HG03066 (cell line): ENCODE results near the gene MALT1.

Source experiments
- ATAC-seq: cut with Tn5 transposase; IDR thresholded peaks from one replicate; pipeline ENCODE4 v1.9.1; 2021; ENCODE audit warnings: low read depth; ENCODE audit not compliant: unreplicated experiment

MALT1 gene

DNA sequence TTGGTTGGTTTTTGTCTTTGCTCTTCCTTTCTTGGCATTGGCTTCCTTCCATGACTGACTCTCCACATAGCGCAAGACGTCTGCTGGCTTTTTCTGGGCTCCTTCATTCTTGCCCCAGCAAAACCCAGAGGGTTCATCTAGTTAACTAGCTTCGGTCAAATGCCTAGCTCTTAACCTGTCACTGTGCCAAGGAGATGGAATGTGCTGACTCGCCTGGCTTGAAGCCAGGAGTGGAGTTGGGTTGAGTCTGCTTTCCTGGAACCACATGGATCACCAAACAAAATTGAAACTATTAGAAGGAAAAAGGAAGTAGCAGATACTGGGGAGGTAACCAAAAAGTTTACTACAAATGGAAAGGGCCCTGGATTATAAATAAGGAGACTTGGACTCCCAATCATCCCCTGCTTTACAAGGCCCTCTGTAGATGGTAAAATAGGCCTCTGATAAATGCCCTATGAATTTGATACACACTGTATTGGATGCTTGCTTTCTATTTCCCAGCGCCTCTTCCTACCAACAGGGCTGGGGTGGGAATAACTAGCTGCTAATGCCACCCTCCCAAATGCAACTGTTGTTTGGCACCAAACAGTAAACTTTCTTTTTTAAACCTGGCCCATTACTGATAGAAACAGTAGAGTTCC is 11.3 kb downstream of the MALT1 start:
- ATAC-seq = no peak

DNA sequence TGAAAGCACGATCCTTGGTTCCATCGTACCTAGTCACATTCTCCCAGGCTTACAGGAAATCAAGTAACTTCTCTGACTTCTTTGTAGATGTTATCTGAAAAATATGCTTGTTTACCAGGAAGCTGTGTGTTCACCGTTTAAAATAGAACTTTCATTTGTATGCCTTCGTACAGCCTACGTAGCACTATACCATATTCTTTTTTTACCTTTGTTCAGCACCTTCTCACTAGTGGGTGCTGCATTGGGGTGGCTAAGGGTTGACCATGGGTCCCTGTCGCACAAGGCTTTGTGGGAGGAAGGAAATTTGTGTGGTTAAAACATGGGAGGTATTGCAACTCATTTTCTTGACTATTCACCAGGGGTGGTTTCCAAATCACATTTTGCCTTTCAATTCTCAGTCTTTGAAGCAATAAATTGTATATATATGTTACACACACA is 16.6 kb downstream of the MALT1 start:
- ATAC-seq = peak; percentile 95

DNA sequence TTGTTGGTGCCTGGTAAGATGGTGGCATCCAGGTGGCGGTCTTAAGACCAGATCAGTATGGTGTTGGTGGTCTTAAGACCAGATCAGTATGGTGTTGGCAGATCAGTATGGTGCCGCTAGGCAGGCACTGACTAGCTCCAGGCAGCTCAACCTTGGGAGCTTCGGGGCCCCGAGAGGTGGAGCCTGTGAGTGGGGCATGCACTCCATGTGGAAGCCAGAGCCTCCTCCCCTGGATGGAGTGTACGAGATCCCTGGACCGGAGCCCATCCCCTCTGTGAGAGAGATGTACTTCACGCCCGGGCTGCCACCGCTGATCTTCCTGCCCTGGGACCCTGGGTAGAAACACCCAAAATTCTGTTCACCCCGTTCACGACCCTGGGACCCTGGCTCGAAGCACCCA is 19.0 kb downstream of the MALT1 start:
- ATAC-seq = no peak

DNA sequence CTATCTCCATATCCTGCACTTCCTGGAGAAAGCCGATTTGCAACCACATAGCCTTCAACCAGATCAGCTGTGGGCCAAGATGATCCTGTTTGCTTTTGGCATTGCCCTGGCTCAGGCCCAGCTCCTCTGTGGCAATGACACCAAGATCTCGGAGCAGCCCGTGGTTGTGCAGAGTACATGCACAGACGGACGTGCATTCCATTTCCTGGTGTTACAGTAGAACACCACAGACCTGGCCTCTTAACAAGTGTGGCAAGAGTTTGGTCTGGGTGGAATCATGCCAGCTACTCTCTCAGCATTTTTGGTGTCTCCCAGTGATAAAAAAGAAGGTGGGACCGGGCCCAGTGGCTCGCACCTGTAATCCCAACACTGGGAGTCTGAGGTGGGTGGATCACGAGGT is 20.0 kb downstream of the MALT1 start:
- no peak for ATAC-seq

DNA sequence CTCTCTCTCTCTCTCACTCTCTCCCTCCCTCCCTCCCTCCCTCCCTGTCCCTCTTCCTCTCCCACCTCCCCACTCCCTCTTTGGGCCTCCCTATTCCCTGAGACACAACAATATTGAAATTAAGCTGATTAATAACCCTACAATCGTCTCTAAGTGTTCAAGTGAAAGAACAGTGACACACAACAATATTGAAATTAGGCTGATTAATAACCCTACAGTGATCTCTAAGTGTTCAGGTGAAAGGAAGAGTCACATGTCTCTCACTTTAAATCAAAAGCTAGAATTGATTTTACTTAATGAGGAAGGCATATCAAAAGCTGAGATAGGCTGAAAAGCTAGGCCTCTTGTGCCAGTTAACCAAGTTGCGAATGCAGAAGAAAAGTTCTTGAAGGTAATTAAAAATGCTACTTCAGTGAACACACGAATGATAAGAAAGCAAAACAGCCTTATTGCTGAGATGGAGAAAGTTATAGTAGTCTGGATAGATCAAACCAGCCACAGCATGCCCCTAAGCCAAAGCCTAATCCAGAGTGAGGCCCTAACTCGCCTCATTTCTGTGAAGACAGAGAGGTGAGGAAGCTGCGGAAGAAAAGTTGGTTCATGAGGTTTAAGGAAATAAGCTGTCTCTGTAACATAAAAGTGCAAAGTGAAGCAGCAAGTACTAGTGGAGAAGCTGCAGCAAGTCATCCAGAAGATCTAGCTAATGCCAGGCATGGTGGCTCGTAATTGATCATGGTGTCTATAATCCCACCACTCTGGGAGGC is 21.3 kb downstream of the MALT1 start:
- no peak for ATAC-seq

DNA sequence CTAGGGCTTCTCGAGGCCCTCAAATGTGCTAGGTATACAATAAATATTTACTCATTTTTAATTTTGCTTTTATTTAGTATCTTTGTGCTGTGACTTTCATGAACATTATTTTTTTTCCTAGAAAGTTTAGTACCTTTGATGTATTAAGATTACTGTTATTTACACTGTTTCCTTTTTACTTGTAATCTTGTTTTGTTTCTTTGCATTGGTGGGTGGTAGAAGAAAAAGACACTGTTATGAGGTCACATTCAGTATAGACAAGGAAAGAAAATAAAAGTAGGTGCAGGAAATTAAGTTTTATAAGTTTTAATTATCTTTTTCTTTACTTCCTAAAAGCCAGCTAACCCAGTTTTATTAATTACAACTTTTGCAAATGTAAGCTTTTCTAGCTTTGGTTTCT is 23.0 kb downstream of the MALT1 start:
- no peak for ATAC-seq

DNA sequence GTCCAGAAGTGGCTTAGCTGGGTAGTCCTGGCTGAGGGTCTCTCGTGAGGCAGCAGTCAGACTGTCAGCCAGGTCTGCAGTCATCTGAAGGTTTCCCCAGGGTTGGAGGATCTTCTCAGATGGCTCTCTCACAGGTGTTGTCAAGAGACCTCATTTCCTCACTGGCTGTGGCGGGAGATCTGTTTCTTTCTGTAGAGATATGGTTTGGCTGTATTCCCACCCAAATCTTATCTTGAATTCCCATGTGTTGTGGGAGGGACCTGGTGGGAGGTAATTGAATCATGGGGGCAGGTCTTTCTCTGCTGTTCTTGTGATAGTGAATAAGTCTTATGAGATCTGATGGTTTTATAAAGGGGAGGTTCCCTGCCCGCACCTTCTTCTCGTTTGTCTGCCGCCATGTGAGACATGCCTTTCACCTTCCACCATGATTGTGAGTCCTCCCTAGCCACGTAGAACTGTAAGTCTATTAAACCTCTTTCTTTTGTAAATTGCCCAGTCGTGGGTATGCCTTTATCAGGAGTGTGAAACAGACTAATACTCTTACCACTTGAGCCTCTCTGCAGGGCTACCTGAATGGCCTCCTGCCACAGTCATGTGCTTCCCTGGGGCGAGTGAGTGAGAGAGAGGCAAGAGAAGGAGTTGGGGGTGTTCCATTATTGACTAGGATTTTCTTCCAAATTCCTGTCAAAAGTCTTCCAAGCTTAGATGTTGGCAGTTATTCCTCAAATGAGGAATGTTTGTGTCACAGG is 23.6 kb downstream of the MALT1 start:
- no peak for ATAC-seq

DNA sequence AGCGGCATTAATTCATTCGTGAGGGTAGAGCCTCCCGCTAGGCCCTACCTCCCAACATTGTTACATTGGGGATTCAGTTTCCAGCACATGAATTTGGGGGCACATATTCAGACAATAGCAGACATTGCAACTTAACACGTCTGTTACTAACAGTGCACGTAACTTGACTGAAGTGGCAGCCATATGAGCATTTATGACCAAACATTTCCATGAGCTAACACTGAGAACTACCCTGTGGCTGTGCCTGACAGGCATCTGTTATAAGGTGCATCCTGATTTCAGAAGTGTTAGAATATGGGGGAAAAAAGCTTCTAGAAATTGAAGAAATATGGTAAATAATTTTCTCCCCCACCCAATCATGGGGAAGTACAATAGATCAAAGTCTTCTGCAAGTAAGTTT is 24.5 kb downstream of the MALT1 start:
- no peak for ATAC-seq

DNA sequence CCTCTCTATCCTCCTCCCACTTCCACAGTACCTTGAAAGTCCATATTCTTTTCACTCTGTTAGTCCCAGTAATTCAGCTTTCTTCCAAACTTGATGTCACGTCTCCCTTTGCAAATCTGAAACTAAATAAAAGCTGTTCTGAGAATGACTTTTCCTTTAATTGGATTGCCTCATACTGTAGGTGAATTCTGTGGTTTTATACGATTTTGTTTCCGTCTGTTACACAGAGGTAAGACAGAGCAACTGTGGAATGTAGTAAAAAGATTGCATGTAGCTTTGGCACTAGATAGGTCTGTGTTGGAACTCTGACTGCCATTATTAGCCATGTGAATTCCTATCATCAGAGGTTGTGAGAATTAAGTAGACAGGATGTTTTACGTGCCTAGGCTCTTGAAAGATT is 25.9 kb downstream of the MALT1 start:
- no peak for ATAC-seq

DNA sequence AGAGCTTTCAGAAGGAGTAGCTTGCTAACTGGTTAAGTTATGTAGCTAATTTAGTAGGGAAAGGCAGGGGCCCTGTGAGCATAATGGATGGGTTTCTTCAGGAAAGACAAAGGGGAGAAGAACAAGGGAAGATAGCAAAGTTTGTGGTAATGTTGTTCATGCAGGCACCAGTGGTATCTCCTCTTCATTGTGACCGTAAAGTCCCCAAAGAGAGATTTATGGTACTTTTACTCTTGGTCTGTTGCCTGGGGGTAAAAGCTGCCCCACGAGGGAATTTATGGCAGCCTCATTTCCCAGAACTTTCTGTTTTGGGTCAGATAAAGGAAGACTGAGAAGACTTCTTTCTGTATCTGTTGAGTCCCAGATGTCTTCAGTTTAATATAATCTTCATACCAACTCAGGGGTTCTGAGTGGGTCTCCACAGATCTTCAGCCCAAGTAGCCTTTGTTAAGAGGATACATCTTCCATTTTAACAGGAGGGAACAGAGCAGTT is 27.5 kb downstream of the MALT1 start:
- no peak for ATAC-seq

DNA sequence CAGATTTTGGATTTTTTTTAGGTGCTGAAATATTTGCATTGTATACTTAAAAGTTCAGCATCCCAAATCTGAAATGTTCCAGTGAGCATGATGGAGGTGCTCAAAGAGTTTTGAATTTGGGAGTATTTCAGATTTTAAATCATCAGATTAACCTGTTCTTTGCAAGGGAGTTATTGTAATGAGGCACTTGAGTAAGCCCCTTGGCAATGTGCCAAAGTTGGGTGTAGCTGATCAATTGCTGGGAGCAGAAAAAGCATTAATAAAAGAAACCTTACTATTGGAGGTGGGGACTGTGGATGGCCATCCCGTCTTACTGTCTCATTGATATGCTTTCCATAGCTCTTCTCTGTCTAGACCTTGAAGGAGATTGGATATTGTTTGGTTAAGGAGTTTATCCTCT is 28.3 kb downstream of the MALT1 start:
- no peak for ATAC-seq

DNA sequence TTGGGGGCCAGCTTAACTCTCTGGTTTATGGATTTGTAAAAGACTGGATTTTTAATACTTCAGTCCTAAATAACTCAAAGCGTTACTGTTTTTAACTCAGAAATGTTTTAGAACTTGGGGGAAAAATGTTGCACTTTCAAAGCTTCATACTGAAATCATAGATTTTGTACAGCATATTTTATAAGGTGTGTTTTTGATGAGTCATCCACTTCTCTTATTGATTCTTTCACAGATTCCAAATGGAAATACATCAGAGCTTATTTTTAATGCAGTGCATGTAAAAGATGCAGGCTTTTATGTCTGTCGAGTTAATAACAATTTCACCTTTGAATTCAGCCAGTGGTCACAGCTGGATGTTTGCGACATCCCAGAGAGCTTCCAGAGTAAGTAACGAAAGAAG is 28.9 kb downstream of the MALT1 start:
- ATAC-seq = no peak

DNA sequence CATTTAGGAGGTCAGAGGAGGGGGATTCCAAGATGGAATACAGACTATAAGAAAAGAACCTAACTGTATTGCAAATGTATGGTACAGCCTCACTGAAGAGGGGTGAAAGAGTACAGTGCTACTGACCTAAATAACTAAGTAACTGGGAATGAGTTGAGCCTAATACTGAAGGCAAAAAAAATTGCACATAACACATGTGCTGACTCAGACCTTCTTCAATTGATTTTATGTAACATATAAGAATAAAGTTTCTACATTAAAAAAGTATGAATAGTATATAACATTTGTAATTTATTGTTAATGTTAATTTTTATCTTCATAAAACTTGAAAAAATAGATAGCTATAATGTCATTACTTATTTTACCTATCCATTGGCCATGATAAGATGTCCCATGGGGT is 41.7 kb downstream of the MALT1 start:
- no peak for ATAC-seq

DNA sequence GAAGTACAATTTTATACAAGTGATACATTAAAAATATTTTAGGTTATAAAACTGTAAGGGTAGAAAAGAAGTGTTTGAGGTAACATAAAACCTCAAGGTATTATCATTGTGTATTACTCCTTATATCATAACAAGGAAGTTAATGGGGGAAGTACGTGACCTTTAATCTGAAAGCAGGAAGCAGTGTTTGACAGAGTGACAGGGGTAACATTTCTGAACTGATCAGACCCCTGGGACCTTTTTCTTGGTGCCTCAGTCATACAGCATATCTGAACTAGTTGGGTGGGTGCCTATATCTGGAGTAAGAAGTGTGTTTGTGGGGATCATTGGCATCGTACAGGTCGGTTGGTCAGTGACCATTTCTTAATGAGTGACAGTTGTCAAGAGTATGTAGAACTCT is 43.0 kb downstream of the MALT1 start:
- no peak for ATAC-seq

DNA sequence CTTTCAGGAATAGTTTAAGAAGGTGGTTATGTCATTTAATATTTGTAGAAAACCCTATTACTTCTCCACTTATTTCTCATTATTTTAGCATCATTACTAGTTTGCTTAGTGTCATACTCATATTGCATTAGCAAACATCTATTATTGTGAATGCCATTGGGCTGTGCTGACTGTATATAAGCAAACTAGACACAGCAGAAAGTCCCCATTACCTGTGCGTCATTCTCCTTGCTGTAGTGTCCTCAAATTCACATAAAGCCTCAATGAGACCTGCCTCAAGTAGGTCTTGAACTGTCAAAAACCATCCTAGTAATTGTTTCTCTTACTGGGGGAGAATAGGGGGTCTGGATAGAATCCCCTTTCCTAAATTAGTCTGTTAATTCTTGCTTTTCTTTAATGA is 43.6 kb downstream of the MALT1 start:
- no peak for ATAC-seq

DNA sequence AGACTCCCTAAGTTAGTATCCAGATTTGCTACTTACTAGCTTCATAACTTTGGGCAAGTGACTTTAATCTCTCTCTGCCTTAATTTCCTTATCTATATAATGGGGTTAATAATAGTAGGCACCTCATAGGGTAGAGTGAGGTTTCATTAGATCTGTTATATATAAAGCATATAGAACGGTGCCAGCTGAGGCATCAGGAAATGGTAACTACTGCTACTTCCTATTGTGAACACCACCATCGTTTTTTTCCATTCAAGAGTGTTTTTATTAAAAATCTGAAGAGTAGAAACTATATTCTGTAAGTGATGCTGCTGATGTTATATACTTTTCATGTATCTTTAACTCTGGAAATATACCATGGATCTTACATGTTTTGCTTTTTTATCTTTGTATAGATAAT is 44.3 kb downstream of the MALT1 start:
- ATAC-seq = no peak

DNA sequence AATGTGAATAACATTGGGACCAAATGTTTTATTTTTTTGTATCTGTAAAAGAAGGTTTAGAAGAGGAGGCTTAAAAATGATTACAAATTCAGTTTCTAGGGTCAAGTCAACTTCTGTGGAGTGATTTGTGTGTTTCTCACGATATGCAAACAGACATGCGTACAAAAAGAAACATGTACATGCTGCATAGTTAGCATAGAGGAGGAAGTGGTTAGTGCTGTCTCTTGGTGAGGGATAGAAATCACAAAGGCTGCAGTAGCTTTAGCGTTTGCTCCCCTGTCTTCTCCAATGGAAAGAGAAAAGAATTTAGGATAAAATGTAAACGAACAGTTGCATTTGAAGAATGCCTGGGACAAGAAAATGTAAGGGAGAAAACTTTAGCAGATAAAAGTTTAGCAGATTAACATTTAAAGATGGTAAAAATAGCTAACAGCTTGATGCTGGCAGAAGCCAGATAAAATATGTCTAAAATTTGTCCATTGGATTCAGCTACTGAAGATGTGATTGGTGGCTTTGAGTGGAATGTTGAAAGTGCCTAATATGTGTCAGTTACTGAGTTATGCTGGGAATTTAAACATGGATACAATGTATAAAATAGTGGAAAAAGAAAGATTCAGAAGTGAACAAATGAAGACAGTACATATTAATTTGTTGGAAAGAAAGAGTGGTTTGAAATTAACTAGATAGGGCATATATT is 44.9 kb downstream of the MALT1 start:
- peak; percentile 54 for ATAC-seq

DNA sequence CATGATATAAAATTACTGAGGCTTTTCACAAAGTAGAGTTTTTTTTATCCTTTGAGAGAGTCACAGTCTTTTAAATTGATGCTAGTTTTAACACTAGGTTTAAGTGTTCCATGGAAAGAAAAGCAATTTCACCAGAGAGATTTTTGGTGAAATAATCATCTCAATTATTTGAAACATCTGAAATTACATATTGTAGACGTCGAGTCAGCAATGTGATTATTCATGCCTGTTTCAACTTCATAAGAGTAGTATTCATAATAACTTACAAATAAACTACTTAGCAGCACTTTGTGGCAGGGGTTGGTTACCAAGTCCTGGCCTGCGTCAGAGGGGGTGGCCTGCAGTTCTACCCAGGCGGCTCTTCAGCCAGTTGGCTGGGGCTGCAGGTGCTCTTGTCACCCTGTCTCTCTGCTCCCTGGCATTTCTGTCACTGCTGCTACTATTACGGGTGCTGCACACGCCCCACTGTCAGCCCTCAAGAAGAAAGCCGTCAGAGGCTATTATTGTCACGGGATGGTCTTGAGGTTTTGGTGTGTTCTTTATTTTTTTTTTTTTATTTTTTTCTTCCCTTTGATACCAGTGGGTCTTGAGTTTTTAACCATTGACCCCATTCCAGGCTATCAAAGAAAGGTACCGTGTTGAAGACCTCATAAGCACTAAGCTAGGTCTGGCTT is 50.4 kb downstream of the MALT1 start:
- ATAC-seq = no peak

DNA sequence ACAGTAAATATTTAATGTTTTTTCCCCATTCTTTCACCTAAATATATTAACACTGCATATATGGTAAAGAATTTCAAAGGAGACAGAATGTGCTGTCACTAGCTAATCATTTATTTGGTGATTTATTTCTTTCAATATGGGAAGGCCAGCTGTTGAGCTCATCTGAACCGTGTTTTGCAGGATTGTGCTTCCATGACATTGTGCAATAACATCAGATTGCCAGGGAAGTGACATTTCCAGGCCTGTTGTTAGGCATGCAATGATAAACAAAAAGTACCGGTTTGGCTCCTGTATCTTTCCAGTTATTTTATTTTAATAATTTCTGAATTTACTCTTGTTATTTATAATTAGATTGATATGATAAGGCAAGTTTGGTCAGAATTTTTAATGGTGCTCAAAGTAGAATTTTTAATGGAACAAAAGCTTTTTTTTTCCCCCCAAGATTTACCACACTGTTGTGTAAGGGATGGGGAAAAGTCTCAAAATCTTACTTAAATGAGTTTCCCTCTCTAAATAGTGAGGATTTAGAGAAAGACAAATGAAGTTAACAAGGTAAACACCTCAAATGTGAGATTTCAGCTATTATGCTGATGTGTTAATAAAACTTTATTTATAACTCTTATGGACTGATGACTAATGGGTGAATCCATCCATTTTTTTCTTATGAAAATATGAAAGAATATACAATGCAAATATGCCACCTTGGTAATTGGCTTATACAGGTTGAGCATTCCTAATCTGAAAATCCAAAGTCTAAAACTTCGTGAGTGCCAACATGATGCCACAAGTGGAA is 52.7 kb downstream of the MALT1 start:
- no peak for ATAC-seq

DNA sequence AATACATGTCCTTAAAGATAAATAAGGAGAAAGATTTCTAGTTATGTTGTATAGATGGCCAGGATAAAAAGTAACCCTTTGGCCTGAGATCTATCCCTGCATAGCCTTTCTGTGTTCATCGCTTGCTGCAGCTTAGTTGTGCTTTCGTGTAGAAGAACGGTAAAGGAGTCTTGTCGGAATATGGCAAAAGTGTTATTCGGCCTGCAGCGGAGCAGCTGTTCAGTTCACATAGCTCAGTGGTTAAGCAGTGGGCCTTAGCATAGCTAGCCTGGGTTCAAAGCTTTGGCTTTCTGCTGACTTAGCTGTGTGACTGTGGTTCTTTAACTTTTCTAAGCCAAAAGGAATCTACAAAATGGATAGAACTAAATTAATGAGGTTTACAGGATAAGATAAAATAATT is 55.4 kb downstream of the MALT1 start:
- ATAC-seq = no peak
